GM12878 (cell line): ENCODE measurements around the gene SPOCK1. TPM values are rescaled to one million over a fixed set of nuclear protein-coding genes. Genes with fewer than 3 reads are reported as not detected.

ENCODE experiments used
- ATAC-seq: fragments of 200-7000 bp; cut with Tn5 transposase; 3 replicates; pipeline ENCODE4 v1.9.1; 2020; ENCODE audit warnings: mild to moderate bottlenecking, moderate library complexity
- BruUV-seq: library from RNA; stranded (reverse); fragments of 400-500 nt; replicated peaks from 2 replicates; lab custom pipeline; 2021; lab: Mats Ljungman, UMichigan
- CTCF ChIA-PET: fragments of 300-600 bp; sonication (Branson Sonifier 250); formaldehyde crosslinking; extraction: SDS; loops from one replicate; lab custom pipeline; 2021; ENCODE audit warnings: inconsistent platforms; lab: Yijun Ruan, JAX
- POLR2A ChIA-PET: fragments of 350-600 bp; formaldehyde crosslinking; extraction: SDS; loops from one replicate; lab custom pipeline; 2021; ENCODE audit warnings: inconsistent platforms; lab: Charles Lee
- RAD21 ChIA-PET: fragments of 300-600 bp; sonication (Branson Sonifier 250); formaldehyde crosslinking; loops from one replicate; lab custom pipeline; 2023; ENCODE audit warnings: antibody characterized with exemption; ENCODE audit not compliant: unreplicated experiment; lab: Charles Lee
- SMC1A ChIA-PET: fragments of 300-600 bp; sonication (Branson Sonifier 250); formaldehyde crosslinking; loops from one replicate; lab custom pipeline; 2023; ENCODE audit not compliant: unreplicated experiment, uncharacterized antibody; lab: Charles Lee
- DNase-seq: peaks from one replicate; pipeline ENCODE4 v3.0.0-alpha.2; 2011; ENCODE audit warnings: low read depth, low spot score
- FAIRE-seq: peaks from 3 replicates; lab custom pipeline; 2011; peaks lifted over from hg19 to GRCh38; lab: Jason Lieb, UNC
- H2AFZ ChIP-seq: 2 replicates; pipeline ENCODE4 v1.6.0; 2011; ENCODE audit warnings: low read depth, low read length, control low read depth; ENCODE audit not compliant: control insufficient read depth
- H3K27ac ChIP-seq: 2 replicates; pipeline ENCODE4 v1.5.1; 2011; ENCODE audit warnings: control low read depth; ENCODE audit not compliant: control insufficient read depth, insufficient read depth
- H3K27me3 ChIP-seq, 2 experiments: replicated peaks in 1 of 2; 2 replicates each; pipeline versions ENCODE4 v1.6.0 to v1.6.1; 2011; ENCODE audit warnings: low read length in 1 of 2; ENCODE audit not compliant: control insufficient read depth in 2 of 2, insufficient read depth in 2 of 2
- H3K36me3 ChIP-seq, 2 experiments: 2 replicates each; pipeline ENCODE4 v1.5.1; 2011; ENCODE audit warnings: low read length in 1 of 2; ENCODE audit not compliant: control insufficient read depth in 2 of 2, insufficient read depth in 2 of 2
- H3K4me1 ChIP-seq: 2 replicates; pipeline ENCODE4 v1.6.1; 2011; ENCODE audit warnings: mild to moderate bottlenecking, low read length, moderate library complexity, mixed read lengths; ENCODE audit not compliant: control insufficient read depth, insufficient read depth
- H3K4me2 ChIP-seq: 2 replicates; pipeline ENCODE4 v1.6.0; 2011; ENCODE audit warnings: control low read depth; ENCODE audit not compliant: control insufficient read depth, insufficient read depth
- H3K4me3 ChIP-seq: fragments of 200-600 bp; sonication (generic); 2 replicates; pipeline ENCODE4 v1.5.1; 2016
- H3K79me2 ChIP-seq: 2 replicates; pipeline ENCODE4 v1.6.0; 2011; ENCODE audit warnings: low read length; ENCODE audit not compliant: control insufficient read depth, insufficient read depth
- H3K9ac ChIP-seq: 2 replicates; pipeline ENCODE4 v1.8.0; 2011; ENCODE audit warnings: low read length, control low read depth, mixed read lengths; ENCODE audit not compliant: control insufficient read depth, insufficient read depth
- H3K9me3 ChIP-seq: replicated peaks from 3 replicates; pipeline ENCODE4 v1.5.1; 2011; ENCODE audit warnings: mild to moderate bottlenecking, low read length; ENCODE audit not compliant: control insufficient read depth, insufficient read depth
- H4K20me1 ChIP-seq: 2 replicates; pipeline ENCODE4 v1.6.0; 2011; ENCODE audit not compliant: control insufficient read depth, insufficient read depth
- ATF7 ChIP-seq: fragments of 450-650 bp; IDR thresholded peaks from 2 replicates; pipeline ENCODE4 v1.6.1; 2016; ENCODE audit warnings: low read depth, mild to moderate bottlenecking
- CBX3 ChIP-seq: fragments of 200-600 bp; sonication (generic); IDR thresholded peaks from 2 replicates; pipeline ENCODE4 v1.6.1; 2016; ENCODE audit warnings: low read depth, borderline replicate concordance
- E4F1 ChIP-seq: fragments of 450-650 bp; IDR thresholded peaks from 2 replicates; pipeline ENCODE4 v1.6.1; 2018; ENCODE audit warnings: borderline replicate concordance, mild to moderate bottlenecking; ENCODE audit not compliant: partially characterized antibody
- FOXK2 ChIP-seq: fragments of 450-650 bp; IDR thresholded peaks from 2 replicates; pipeline ENCODE4 v1.6.1; 2017; ENCODE audit warnings: mild to moderate bottlenecking, moderate library complexity
- KDM1A ChIP-seq: fragments of 200-600 bp; sonication (generic); IDR thresholded peaks from 2 replicates; pipeline ENCODE4 v1.6.1; 2016; ENCODE audit warnings: borderline replicate concordance
- MTA2 ChIP-seq: fragments of 450-650 bp; IDR thresholded peaks from 2 replicates; pipeline ENCODE4 v1.6.1; 2016; ENCODE audit warnings: low read depth, mild to moderate bottlenecking, moderate library complexity
- NFYA ChIP-seq: IDR thresholded peaks from 2 replicates; pipeline ENCODE4 v1.6.1; 2011; ENCODE audit warnings: low read depth, mild to moderate bottlenecking, low read length, improper control_type of control experiment, borderline replicate concordance
- NRF1 ChIP-seq: conservative IDR thresholded peaks from 2 replicates; pipeline ENCODE4 v1.6.1; 2011; ENCODE audit warnings: mild to moderate bottlenecking, low read depth, low read length, improper control_type of control experiment
- POLR2A ChIP-seq: IDR thresholded peaks from 2 replicates; pipeline ENCODE4 v1.6.1; 2011; ENCODE audit warnings: low read depth, mild to moderate bottlenecking, low read length
- RELA ChIP-seq: fragments of 450-650 bp; IDR thresholded peaks from 2 replicates; pipeline ENCODE4 v1.8.0; 2014; ENCODE audit warnings: borderline replicate concordance; ENCODE audit not compliant: partially characterized antibody
- REST ChIP-seq: IDR thresholded peaks from 2 replicates; pipeline ENCODE4 v1.6.1; 2012; ENCODE audit warnings: mild to moderate bottlenecking, low read depth, low read length
- SP1 ChIP-seq: IDR thresholded peaks from one replicate; pipeline ENCODE4 v1.6.1; 2011; ENCODE audit warnings: low read depth, low read length
- SPI1 ChIP-seq: IDR thresholded peaks from 2 replicates; pipeline ENCODE4 v1.6.1; 2011; ENCODE audit warnings: low read depth, mild to moderate bottlenecking, low read length, moderate library complexity, borderline replicate concordance; ENCODE audit not compliant: insufficient read depth
- TCF12 ChIP-seq: IDR thresholded peaks from 2 replicates; pipeline ENCODE4 v1.6.1; 2011; ENCODE audit warnings: low read depth, mild to moderate bottlenecking, low read length
- ZNF384 ChIP-seq: IDR thresholded peaks from 2 replicates; pipeline ENCODE4 v1.6.1; 2012; ENCODE audit warnings: low read depth, mild to moderate bottlenecking, low read length, improper control_type of control experiment, borderline replicate concordance
- ZSCAN29 ChIP-seq: fragments of 450-650 bp; IDR thresholded peaks from 2 replicates; pipeline ENCODE4 v1.6.1; 2017; ENCODE audit warnings: mild to moderate bottlenecking, moderate library complexity
- WGBS: methylation state at CpG from one replicate; pipeline ENCODE4 v1.1.6; 2016; ENCODE audit warnings: low lambda C conversion rate; ENCODE audit not compliant: insufficient replicate concordance, insufficient coverage; ENCODE audit errors: missing lambda C conversion rate; 5-methylcytosine and 5-hydroxymethylcytosine counted together
- in situ Hi-C: fragments of 300-500 bp; cut with MboI; formaldehyde crosslinking; loops from 9 replicates; pipeline ENCODE4 v1.14.3; 2018; ENCODE audit warnings: mixed read lengths
- intact Hi-C: fragments of 100-400 bp; cut with micrococcal nuclease; formaldehyde crosslinking; loops from one replicate; pipeline ENCODE4 v1.14.2; 2022; ENCODE audit not compliant: unreplicated experiment
- polyA plus RNA-seq, 11 experiments: library from polyadenylated mRNA; depleted of rRNA in 4 of 11; unstranded in 6 of 11; stranded (reverse) in 5 of 11; fragments of >200 nt; fragmentation: Nextera tagmentation in 4 of 11; fragmentation: Illumina TruSeq in 1 of 11; extraction: Ambion mirVana in 4 of 11; extraction: Trizol in 1 of 11; gene quantifications; 1 replicate in 1 of 11; 2 replicates in 10 of 11; pipeline versions ENCODE4 v1.2.1 to v1.2.3, GENCODE V29; 2011 to 2016; ENCODE audit warnings: inconsistent platforms in 2 of 11, missing spikeins in 2 of 11, low read depth in 1 of 11
- total RNA-seq, 4 experiments: library from RNA; depleted of rRNA in 3 of 4; stranded (reverse); fragments of >200 nt in 3 of 4; fragmentation: Illumina TruSeq in 1 of 4; extraction: Trizol in 1 of 4; gene quantifications; 2 replicates each; pipeline versions ENCODE4 v1.2.1 to v1.2.3, GENCODE V29; 2013 to 2021

SPOCK1 gene
- total and polyA plus RNA-seq, 10 of the 15 experiments (the other 5 are each of a cell fraction or from before 2014, with no cell fraction given) = 0.06 to 0.68 (median 0.25) TPM; not detected in 3

GRCh38 chr5:137379555-137380286 lies 119.4 kb downstream of the SPOCK1 start (continued):
- TF ChIP-seq SP1 (no peak), NRF1 (no peak), SPI1 (no peak)
- TF ChIP-seq, all 136 proteins: peak for 0

GRCh38 chr5:137375741-137376526 lies 123.2 kb downstream of the SPOCK1 start:
- DNase-seq (no peak), FAIRE-seq (no peak), ATAC-seq (no peak)
- no peak for TF ChIP-seq REST
- TF ChIP-seq SPI1 = no peak
- TF ChIP-seq POLR2A = no peak
- TF ChIP-seq CBX3 = no peak
- TF ChIP-seq ZNF384 = no peak
- TF ChIP-seq NFYA = no peak
- no peak for TF ChIP-seq MTA2
- no peak for TF ChIP-seq ZSCAN29
- no peak for TF ChIP-seq ATF7
- no peak for TF ChIP-seq KDM1A
- TF ChIP-seq TCF12 = no peak
- no peak for TF ChIP-seq RELA
- no peak for TF ChIP-seq E4F1
- no peak for TF ChIP-seq FOXK2
- no TSS peak for BruUV-seq
- WGBS = 23% methylated on average over 11 of the region's 11 CpGs
- in situ Hi-C loops = no loop called here
- H3K27me3 ChIP-seq = no peaks in the 10 kb centered on the region; a peak in 2 of 4 replicates
- no peak overlapping the region for H3K9ac ChIP-seq
- intact Hi-C loops = no loop called here
- 0 out of 2 replicates have a peak, but pooled peaks cover 3% of the 10 kb centered on the region for H4K20me1 ChIP-seq
- POLR2A ChIA-PET = no interaction called here
- H3K4me1 ChIP-seq = no peaks in the 10 kb centered on the region
- no peak overlapping the region for H3K4me3 ChIP-seq
- H3K27ac ChIP-seq = no peak overlapping the region
- CTCF ChIA-PET = no interaction called here
- SMC1A ChIA-PET = no interaction called here
- H3K4me2 ChIP-seq = no peak overlapping the region
- RAD21 ChIA-PET = no interaction called here
- no peak overlapping the region for H2AFZ ChIP-seq
- H3K79me2 ChIP-seq = no peaks in the 10 kb centered on the region
- no peaks in the 10 kb centered on the region for H3K36me3 ChIP-seq
- H3K9me3 ChIP-seq = no peaks in the 10 kb centered on the region
